Stimulated activated CD4-positive, alpha-beta T cell treated with anti-CD3 and anti-CD28 coated beads, TNF-alpha, amount 100 ng/mL, for 1 hour (primary cell): Measurements from ENCODE around the gene FEM1B.

Experiments
- DNase-seq, 3 donors: peaks; one replicate each; pipeline ENCODE4 v3.0.0-alpha.2; 2020; ENCODE audit warnings: low read depth in 3 of 3, low spot score in 1 of 3

Gene FEM1B

DNA sequence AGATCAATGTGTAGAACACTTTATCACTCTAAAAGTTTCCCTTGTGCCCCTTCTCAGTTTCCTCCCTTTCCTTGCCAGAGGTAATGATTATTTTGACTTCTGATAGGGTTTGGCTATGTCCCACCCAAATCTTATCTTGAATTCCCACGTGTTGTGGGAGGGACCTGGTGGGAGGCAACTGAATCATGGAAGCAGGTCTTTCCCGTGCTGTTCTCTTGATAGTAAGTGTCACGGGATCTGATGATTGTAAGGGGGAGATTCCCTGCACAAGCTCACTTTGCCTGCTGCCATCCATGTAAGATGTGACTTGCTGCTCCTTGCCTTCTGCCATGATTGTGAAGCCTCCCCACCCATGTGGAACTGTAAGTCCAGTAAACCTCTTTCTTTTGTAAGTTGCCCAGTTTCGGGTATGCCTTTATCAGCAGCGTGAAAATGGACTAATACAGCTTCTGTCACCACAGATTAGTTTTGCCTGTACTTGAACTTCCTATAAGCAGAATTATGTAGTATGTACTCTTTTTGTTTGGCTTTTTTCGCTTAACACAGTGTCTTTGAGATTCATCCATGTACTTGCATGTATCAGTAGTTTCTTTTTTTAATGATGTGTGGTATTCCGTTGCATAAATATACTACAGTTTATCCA, 7.2 kb downstream of the FEM1B start:
- no peak for DNase-seq

- DNase-seq = no peak
Observed at GRCh38 chr15:68285259-68285980, 7.9 kb downstream of the FEM1B start.

GRCh38 chr15:68286256-68286655, 8.7 kb downstream of the FEM1B start:
- no peak for DNase-seq

DNA sequence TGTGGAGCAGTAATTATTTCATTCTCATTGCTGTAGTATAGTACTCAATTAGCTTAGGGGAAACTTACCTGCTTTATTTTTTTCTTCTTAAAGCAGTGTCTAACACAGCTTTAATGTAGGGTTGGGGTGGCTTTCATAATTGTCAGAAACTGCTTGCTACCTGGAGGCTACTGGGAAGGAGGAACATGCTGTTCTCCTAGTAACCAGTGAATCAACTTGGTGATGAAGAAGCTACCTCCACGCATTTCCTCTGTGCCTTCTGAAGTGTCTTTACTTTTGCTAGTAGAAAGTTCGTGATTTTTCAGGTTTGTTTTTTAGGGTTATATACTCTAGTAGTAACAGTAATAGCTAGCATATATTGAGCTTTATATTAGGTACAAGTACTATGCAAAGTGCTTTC, 11.5 kb downstream of the FEM1B start:
- DNase-seq = no peak

DNA sequence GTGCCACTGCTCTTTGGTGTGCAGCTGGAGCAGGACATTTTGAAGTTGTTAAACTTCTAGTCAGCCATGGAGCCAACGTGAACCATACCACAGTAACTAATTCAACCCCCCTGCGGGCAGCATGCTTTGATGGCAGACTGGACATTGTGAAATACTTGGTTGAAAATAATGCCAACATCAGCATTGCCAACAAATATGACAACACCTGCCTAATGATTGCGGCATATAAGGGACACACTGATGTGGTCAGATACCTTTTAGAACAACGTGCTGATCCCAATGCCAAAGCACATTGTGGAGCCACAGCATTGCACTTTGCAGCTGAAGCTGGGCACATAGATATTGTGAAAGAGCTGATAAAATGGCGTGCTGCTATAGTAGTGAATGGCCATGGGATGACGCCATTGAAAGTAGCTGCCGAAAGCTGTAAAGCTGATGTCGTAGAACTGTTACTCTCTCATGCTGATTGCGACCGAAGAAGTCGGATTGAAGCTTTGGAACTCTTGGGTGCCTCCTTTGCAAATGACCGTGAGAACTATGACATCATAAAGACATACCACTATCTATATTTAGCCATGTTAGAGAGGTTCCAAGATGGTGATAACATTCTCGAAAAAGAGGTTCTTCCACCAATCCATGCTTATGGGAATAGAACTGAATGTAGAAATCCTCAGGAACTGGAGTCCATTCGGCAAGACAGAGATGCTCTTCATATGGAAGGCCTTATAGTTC, 12.2 kb downstream of the FEM1B start:
- no peak for DNase-seq

GRCh38 chr15:68290715-68291114, 13.2 kb downstream of the FEM1B start:
- DNase-seq = no peak

GRCh38 chr15:68292157-68292781, 14.7 kb downstream of the FEM1B start:
- no peak for DNase-seq

DNA sequence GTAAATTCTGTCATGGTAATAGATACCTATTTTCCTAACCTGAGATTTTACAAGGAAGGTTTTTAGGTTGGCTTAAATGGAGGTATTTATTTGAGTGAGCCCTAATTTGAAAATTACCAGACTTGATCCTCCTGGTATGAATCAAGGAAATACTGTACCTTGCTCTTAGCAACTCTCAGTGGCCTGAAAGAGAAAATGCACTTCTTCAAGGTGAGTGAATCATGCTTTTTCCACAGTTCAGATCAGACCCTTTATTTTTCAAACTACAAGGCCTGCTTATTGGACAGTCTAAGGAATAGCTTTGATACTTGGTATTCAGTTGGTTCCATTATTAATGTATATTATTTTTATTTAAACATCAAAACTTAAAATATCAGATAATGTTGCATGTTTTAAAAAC, 15.4 kb downstream of the FEM1B start:
- DNase-seq = no peak

GRCh38 chr15:68295014-68295805, 17.7 kb downstream of the FEM1B start:
- DNase-seq = no peak

- no peak for DNase-seq
Observed at GRCh38 chr15:68298336-68298735, 20.8 kb downstream of the FEM1B start.

DNA sequence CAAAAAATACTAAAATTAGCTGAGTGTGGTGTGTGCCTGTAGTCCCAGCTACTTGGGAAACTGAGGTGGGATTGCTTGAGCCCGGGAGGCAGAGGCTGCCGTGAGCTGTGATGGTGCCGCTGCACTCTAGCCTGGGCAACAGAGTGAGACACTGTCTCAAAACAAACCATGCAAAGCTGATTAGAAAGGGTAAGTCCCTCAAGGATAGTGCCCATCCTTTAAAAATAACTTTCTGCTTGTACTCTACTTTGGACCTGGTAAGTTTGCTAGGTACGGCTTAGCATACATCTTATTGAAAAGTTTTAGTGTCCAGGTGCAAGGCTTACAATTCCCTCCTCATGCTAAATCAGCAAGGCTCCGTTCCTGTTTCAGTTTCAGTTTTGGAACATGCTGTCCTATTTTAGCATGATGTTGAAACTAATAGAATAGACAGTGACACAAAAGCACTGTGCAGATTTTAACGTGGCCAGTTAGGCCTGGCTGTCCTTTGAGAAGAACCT, 21.4 kb downstream of the FEM1B start:
- no peak for DNase-seq

- no peak for DNase-seq
Observed at GRCh38 chr15:68299436-68299835, 21.9 kb downstream of the FEM1B start.

- DNase-seq = no peak
Observed at GRCh38 chr15:68300115-68300940, 22.8 kb downstream of the FEM1B start.

DNA sequence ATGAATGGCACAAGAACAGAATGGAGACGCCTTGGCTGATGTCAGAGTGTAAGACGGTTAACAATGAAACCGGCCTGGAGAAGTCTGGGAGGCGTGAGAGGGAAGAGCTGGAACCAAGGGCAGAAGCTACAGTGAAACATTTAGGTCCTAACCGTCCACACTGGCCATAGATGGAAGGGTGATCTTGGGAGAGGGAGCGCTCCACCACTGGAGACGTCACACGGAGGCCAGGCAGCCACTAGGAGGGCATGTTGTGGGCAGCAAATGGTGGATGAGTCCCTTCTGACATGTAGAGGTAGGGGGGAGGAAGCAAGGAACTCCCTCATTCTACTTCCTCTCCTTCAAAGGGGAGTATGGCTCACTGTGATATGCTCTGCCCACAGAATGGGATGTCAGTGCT, 23.8 kb downstream of the FEM1B start:
- no peak for DNase-seq

- DNase-seq = no peak
Observed at GRCh38 chr15:68302729-68303128, 25.2 kb downstream of the FEM1B start.

GRCh38 chr15:68303134-68303533, 25.6 kb downstream of the FEM1B start:
- no peak for DNase-seq

GRCh38 chr15:68303560-68304436, 26.3 kb downstream of the FEM1B start:
- DNase-seq = no peak

DNA sequence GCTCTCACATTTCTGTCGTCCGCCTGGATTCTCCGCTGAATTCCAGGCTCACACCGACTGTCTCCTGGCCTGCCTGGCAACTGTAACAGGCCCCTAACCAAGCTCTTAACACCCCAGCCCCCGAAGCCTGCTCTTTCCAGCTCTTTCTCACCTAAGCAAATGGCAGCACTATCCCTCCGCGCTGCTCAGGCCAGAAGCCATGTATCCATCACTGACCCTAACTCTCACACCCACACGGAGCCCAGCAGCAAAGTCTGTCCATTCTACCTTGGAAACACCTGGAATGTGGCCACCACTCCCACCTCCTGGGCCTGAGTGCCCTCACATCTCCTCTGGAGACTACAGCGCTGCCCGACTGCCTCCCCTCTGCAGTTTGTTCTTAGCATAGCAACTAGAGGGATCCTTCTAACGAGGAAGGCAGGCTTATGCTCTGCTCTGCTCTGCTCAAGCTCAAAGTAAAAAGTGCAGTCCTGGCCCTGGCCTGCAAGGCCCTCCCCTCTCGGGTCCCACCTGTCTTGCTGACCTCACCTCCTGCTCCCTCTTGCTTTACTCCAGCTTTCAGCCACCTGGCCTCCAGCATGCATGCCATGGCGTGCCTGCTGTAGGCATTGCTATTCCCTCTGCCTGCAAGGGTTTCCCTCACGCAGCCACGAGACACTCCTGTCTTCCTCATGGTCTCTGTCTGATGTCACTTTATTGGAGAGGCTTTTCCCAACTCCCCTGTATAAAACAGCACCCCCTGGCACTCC, 27.2 kb downstream of the FEM1B start:
- DNase-seq = no peak
